Right kidney (tissue), 1 donor: Measurements from ENCODE around the gene MCU.
"Not testable (repeated sequence)": the region's sequence is repeated elsewhere in the genome, so short reads cannot be mapped to it uniquely, and the experiment has no call there.

Experiments
- DNase-seq: peaks from one replicate; pipeline ENCODE4 v3.0.0-alpha.2; 2016

The MCU gene

GRCh38 chr10:72729528-72729927 is 37.6 kb downstream of the MCU start:
- no peak for DNase-seq

GRCh38 chr10:72730479-72730878 is 38.5 kb downstream of the MCU start:
- DNase-seq = no peak

- no peak for DNase-seq
Measured at GRCh38 chr10:72731916-72732419, 40.0 kb downstream of the MCU start.

GRCh38 chr10:72732521-72732920 is 40.6 kb downstream of the MCU start:
- DNase-seq = no peak

- DNase-seq = no peak
Measured at GRCh38 chr10:72733989-72734388, 42.0 kb downstream of the MCU start.

GRCh38 chr10:72735288-72735936 is 43.5 kb downstream of the MCU start:
- DNase-seq = no peak

GRCh38 chr10:72736176-72736827 is 44.4 kb downstream of the MCU start:
- peak; percentile 12 for DNase-seq

- no peak for DNase-seq
Measured at GRCh38 chr10:72736828-72737220, 44.9 kb downstream of the MCU start.

GRCh38 chr10:72737357-72737756 is 45.4 kb downstream of the MCU start:
- DNase-seq = not testable (repeated sequence)

- DNase-seq = peak; percentile 18
Measured at GRCh38 chr10:72738486-72738885, 46.5 kb downstream of the MCU start.

- DNase-seq = no peak
Measured at GRCh38 chr10:72740528-72740927, 48.6 kb downstream of the MCU start.

GRCh38 chr10:72742092-72742491 is 50.1 kb downstream of the MCU start:
- no peak for DNase-seq

GRCh38 chr10:72742797-72743196 is 50.9 kb downstream of the MCU start:
- no peak for DNase-seq

GRCh38 chr10:72744566-72744965 is 52.6 kb downstream of the MCU start:
- no peak for DNase-seq

- DNase-seq = no peak
Measured at GRCh38 chr10:72746426-72747363, 54.8 kb downstream of the MCU start.

GRCh38 chr10:72747521-72747920 is 55.6 kb downstream of the MCU start:
- DNase-seq = no peak

- DNase-seq = no peak
Measured at GRCh38 chr10:72753760-72754231, 61.9 kb downstream of the MCU start.

- no peak for DNase-seq
Measured at GRCh38 chr10:72754275-72755032, 62.5 kb downstream of the MCU start.

GRCh38 chr10:72756674-72757385 is 64.9 kb downstream of the MCU start:
- DNase-seq = no peak

GRCh38 chr10:72757732-72758131 is 65.8 kb downstream of the MCU start:
- DNase-seq = no peak

GRCh38 chr10:72758930-72759329 is 67.0 kb downstream of the MCU start:
- not testable (repeated sequence) for DNase-seq
